Stomach smooth muscle (tissue), 2 donors: ENCODE results near the gene IL3RA.

ENCODE experiments used
- H3K27ac ChIP-seq: one replicate; pipeline ENCODE4 v1.7.0; 2013; ENCODE audit warnings: mild to moderate bottlenecking, low read length, inconsistent platforms
- H3K27me3 ChIP-seq, 2 donors: one replicate each; pipeline ENCODE4 v1.7.0; 2013; ENCODE audit warnings: low read length in 2 of 2; ENCODE audit not compliant: insufficient read depth in 2 of 2, control insufficient read depth in 1 of 2
- H3K36me3 ChIP-seq, 2 donors: one replicate each; pipeline ENCODE4 v1.7.0; 2013; ENCODE audit warnings: low read length in 2 of 2; ENCODE audit not compliant: control insufficient read depth in 2 of 2, insufficient read depth in 2 of 2
- H3K4me1 ChIP-seq: one replicate; pipeline ENCODE4 v1.7.0; 2013; ENCODE audit warnings: low read length; ENCODE audit not compliant: control insufficient read depth, insufficient read depth
- H3K4me3 ChIP-seq, 2 donors: one replicate each; pipeline ENCODE4 v1.7.0; 2013; ENCODE audit warnings: low read length in 2 of 2
- H3K9ac ChIP-seq, 2 donors: one replicate each; pipeline ENCODE4 v1.7.0; 2013; ENCODE audit warnings: low read length in 2 of 2, mild to moderate bottlenecking in 1 of 2
- H3K9me3 ChIP-seq, 2 donors: one replicate each; pipeline ENCODE4 v1.7.0; 2013; ENCODE audit warnings: low read length in 2 of 2; ENCODE audit not compliant: control insufficient read depth in 2 of 2
- donor health status: healthy.
- donor health status: Pancreatic carcinoma.

Gene IL3RA

GRCh38 chrX:1392376-1393068, 55.9 kb downstream of the IL3RA start:
- peak overlapping the region; percentile 97 for H3K27ac ChIP-seq
- no peaks in the 10 kb centered on the region for H3K27me3 ChIP-seq
- H3K36me3 ChIP-seq, result peaks cover 30 to 38% of the 10 kb centered on the region in 2 donors
- H3K4me1 ChIP-seq, result peaks cover 39% of the 10 kb centered on the region
- H3K9me3 ChIP-seq, result no peaks in the 10 kb centered on the region
- peak overlapping the region; percentile 67 to 100 for H3K4me3 ChIP-seq
- peak overlapping the region; percentile 93 to 96 for H3K9ac ChIP-seq

- Histone ChIP-seq H3K27me3 (no peaks in the 10 kb centered on the region), H3K4me1 (peaks cover 28% of the 10 kb centered on the region), H3K9ac (no peak overlapping the region), H3K9me3 (no peaks in the 10 kb centered on the region), H3K4me3 (peak overlapping the region in 1 of 2 donors; percentile 100), H3K36me3 (peaks cover 15 to 23% of the 10 kb centered on the region in 2 donors), H3K27ac (peak overlapping the region; percentile 55)
Observed at GRCh38 chrX:1393871-1394615, 57.5 kb downstream of the IL3RA start.

- Histone ChIP-seq H3K4me3 (no peak overlapping the region), H3K27ac (no peak overlapping the region), H3K9ac (no peak overlapping the region), H3K9me3 (no peaks in the 10 kb centered on the region), H3K27me3 (no peaks in the 10 kb centered on the region), H3K4me1 (peaks cover 20% of the 10 kb centered on the region), H3K36me3 (peaks cover 6 to 14% of the 10 kb centered on the region in 2 donors)
Observed at GRCh38 chrX:1394731-1395501, 58.3 kb downstream of the IL3RA start.

GRCh38 chrX:1395646-1396216, 59.1 kb downstream of the IL3RA start:
- no peaks in the 10 kb centered on the region for H3K27me3 ChIP-seq
- peaks cover 4 to 6% of the 10 kb centered on the region in 2 donors for H3K36me3 ChIP-seq
- H3K4me1 ChIP-seq, result peaks cover 13% of the 10 kb centered on the region
- no peaks in the 10 kb centered on the region for H3K9me3 ChIP-seq
- no peak overlapping the region for H3K27ac ChIP-seq
- no peak overlapping the region for H3K9ac ChIP-seq
- H3K4me3 ChIP-seq, result no peak overlapping the region

- Histone ChIP-seq H3K27me3 (no peaks in the 10 kb centered on the region), H3K9me3 (no peaks in the 10 kb centered on the region), H3K9ac (no peak overlapping the region), H3K4me3 (no peak overlapping the region), H3K27ac (no peak overlapping the region), H3K36me3 (peaks cover 2 to 10% of the 10 kb centered on the region in 2 donors), H3K4me1 (peaks cover 8% of the 10 kb centered on the region)
Observed at GRCh38 chrX:1397001-1397400, 60.4 kb downstream of the IL3RA start.

GRCh38 chrX:1397441-1398270, 61.1 kb downstream of the IL3RA start:
- no peaks in the 10 kb centered on the region for H3K27me3 ChIP-seq
- no peak overlapping the region for H3K4me3 ChIP-seq
- peaks cover 2 to 10% of the 10 kb centered on the region in 2 donors for H3K36me3 ChIP-seq
- H3K27ac ChIP-seq, result no peak overlapping the region
- no peaks in the 10 kb centered on the region for H3K9me3 ChIP-seq
- no peak overlapping the region for H3K9ac ChIP-seq
- H3K4me1 ChIP-seq, result peaks cover 5% of the 10 kb centered on the region

GRCh38 chrX:1398431-1399340, 62.1 kb downstream of the IL3RA start:
- no peaks in the 10 kb centered on the region for H3K9me3 ChIP-seq
- H3K9ac ChIP-seq, result no peak overlapping the region
- H3K4me3 ChIP-seq, result no peak overlapping the region
- no peaks in the 10 kb centered on the region for H3K27me3 ChIP-seq
- H3K4me1 ChIP-seq, result peaks cover 5% of the 10 kb centered on the region
- peaks cover 9 to 18% of the 10 kb centered on the region in 2 donors for H3K36me3 ChIP-seq
- no peak overlapping the region for H3K27ac ChIP-seq

- H3K27me3 ChIP-seq, result no peaks in the 10 kb centered on the region
- no peak overlapping the region for H3K4me3 ChIP-seq
- no peak overlapping the region for H3K27ac ChIP-seq
- no peak overlapping the region for H3K9ac ChIP-seq
- H3K9me3 ChIP-seq, result no peaks in the 10 kb centered on the region
- H3K4me1 ChIP-seq, result peaks cover 2% of the 10 kb centered on the region
- peaks cover 19 to 31% of the 10 kb centered on the region in 2 donors for H3K36me3 ChIP-seq
Observed at GRCh38 chrX:1400049-1400448, 63.5 kb downstream of the IL3RA start.

GRCh38 chrX:1400742-1401471, 64.3 kb downstream of the IL3RA start:
- peaks cover 24 to 38% of the 10 kb centered on the region in 2 donors for H3K36me3 ChIP-seq
- H3K4me3 ChIP-seq, result no peak overlapping the region
- no peak overlapping the region for H3K9ac ChIP-seq

More at GRCh38 chrX:1400742-1401471, 64.3 kb downstream of the IL3RA start:
- Histone ChIP-seq H3K9me3 (no peaks in the 10 kb centered on the region), H3K27me3 (no peaks in the 10 kb centered on the region), H3K4me1 (no peaks in the 10 kb centered on the region), H3K27ac (no peak overlapping the region)
